GM18526 (cell line): ENCODE measurements around the gene CD28.

Experiments used
- POLR2A ChIP-seq: IDR thresholded peaks from 3 replicates; pipeline ENCODE4 v1.6.1; 2011; ENCODE audit not compliant: insufficient read length; ENCODE audit errors: extremely low read depth

Gene CD28

DNA sequence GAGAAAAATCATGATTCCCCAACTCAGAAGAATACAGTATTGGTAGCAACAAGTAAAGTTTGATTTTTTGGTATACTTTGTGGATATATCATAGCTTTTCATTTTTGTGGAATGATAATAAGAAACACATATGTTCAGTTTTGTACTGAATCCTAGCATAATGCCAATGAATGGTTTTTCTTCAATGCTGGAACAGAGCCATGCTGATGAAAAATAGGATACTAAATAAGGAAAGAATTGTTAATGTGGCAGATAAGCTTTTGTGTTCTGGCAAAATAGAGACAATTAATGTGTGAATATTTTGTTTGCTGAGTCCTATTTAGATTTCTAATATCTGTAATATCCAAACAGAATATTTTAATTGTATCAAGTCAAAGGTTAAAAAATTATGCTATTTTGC is 21.9 kb downstream of the CD28 start:
- TF ChIP-seq POLR2A: no peak

DNA sequence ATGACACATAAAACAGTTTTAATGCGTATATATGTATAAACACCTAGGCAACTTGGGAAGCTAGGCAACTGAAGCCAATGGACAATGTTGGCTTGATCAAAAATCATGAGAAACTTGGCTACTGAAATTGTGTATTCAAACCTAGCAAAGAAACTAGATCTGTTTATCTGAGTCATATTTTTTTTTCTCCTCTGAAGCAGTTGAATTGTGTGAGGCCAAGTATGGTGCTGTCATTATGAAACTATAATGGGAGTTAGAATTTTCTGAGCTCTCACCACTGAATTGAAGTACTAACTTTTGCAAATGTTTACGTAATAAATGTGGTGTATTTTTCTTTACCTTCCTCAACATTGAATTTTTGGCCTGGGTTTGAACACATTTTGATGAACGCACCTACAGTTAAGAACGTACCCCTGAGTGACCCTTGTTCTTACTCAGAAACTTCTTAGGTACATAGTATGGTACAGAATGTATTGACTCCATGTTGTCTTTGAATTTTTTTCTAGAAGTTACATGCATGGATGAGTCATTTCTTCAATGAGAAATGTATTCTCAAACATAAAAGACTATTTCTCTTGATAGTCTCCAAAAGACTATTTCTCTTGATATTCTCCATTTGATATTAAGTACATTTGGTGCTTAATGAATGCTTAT is 23.8 kb downstream of the CD28 start:
- no peak for TF ChIP-seq POLR2A

- TF ChIP-seq POLR2A: no peak
These were observed 24.4 kb downstream of the CD28 start for GRCh38 chr2:203730883-203731282.

- TF ChIP-seq POLR2A: no peak
These were observed 25.9 kb downstream of the CD28 start for GRCh38 chr2:203732092-203732952.

- no peak for TF ChIP-seq POLR2A
These were observed 26.6 kb downstream of the CD28 start for GRCh38 chr2:203732953-203733510.

- no peak for TF ChIP-seq POLR2A
These were observed 27.2 kb downstream of the CD28 start for GRCh38 chr2:203733684-203734083.

GRCh38 chr2:203734276-203734983 is 28.0 kb downstream of the CD28 start:
- no peak for TF ChIP-seq POLR2A

- no peak for TF ChIP-seq POLR2A
These were observed 30.9 kb downstream of the CD28 start for GRCh38 chr2:203737360-203737759.

DNA sequence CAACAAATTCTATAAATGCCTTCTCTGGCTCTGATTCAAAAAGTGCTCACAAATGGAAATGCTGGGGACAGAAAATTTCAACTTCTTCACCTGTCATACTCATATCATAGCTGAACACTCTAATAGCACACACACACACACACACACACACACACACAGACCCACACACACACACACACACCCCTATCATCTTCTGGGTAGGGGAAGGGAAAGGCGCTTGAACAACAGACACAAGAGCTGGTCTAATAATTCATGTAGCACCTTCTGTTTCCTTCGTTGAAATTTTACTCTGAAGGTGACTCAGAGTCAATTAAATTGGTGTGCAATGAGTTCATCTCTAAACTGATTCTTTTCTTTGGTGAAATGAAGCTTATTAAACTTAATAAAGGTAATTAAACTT is 32.9 kb downstream of the CD28 start:
- no peak for TF ChIP-seq POLR2A

GRCh38 chr2:203740871-203741281 is 34.4 kb downstream of the CD28 start:
- TF ChIP-seq POLR2A: no peak

DNA sequence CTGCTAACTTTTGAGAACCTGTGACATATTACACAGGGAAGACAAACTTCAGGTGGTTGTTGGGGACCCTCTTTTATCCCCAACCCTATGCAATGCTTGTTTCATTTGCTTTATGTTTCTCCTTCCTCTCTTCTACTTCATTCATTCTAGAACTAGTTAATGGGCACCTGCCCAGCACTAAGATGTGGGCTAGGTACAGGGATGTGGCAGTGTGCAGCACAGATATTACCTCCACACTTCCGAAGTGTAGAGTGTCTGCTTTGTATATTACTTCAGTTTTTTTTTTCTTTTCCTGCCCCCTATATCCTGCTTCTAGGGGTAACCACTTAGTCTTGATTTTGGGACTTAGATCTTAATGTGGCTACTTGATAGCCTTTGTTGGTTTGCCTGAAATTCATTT is 35.1 kb downstream of the CD28 start:
- TF ChIP-seq POLR2A: no peak

- TF ChIP-seq POLR2A: no peak
These were observed 37.1 kb downstream of the CD28 start for GRCh38 chr2:203743441-203743981.

- TF ChIP-seq POLR2A: no peak
These were observed 37.7 kb downstream of the CD28 start for GRCh38 chr2:203744091-203744490.

DNA sequence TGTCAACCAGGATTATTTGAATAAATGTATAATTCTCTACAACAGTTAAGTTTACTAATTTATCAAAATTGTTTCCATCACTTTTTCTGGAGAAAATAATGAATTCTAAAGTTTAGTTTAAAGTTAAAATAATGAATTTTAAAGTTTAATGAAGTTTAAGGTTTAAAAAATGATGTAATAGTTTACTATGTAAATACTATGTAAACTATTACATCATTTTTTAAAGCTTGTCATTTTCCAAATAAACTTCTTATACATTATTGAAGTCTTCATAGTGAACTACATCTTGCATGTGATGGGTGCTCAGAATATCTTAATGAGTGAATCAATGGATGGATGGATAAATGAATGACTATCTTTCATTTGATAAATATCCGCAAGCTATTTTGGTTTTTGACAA is 38.8 kb downstream of the CD28 start:
- no peak for TF ChIP-seq POLR2A

DNA sequence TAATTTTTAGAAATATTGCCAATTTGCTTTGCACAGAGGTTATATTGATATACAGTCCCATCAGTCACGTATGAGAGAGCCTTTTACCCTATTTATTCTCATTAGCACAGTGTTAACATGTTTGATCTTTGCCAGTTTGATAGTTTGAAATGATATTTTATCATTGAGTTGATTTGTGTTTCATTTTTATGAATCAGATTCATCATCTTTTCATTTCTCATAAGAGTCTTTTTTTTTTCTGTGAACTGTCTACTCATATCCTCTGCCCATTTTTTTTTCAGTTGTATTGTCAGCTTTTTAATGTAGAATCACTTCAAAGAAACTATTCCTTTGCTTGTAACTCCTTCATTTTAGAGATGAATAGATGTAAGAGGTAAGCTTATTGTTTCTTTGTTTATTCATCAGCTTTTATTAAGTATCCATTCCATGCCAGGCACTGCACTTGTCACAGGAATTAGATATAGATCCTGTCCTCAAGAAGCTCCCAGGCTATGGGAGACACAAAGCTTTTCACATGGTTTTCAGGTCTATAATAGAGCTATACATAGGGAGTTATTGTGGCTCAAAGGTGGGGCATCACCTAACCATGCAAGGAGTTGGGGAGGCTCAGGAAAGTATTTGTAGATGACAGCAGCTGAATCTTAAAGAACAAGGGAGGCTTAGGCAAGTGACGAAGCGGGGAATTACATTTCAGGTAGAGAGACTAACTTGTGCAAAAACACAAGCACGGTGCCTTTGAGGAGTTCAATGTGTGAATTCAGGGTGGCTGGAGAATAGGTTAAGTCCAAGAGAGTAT is 42.1 kb downstream of the CD28 start:
- no peak for TF ChIP-seq POLR2A
